Upper lobe of left lung (tissue), 4 donors: ENCODE results near the gene AMOTL1.

Experiments used
- EP300 ChIP-seq, 4 donors: sonication (generic); formaldehyde crosslinking; IDR thresholded peaks; one replicate each; pipeline ENCODE4 v1.5.1; 2017; ENCODE audit warnings: antibody characterized with exemption in 4 of 4, control low read depth in 2 of 4
- POLR2A ChIP-seq, 4 donors: fragments of 450-650 bp; IDR thresholded peaks; one replicate each; pipeline ENCODE4 v1.5.1; 2016 to 2017; ENCODE audit warnings: antibody characterized with exemption in 4 of 4, mild to moderate bottlenecking in 2 of 4
- POLR2AphosphoS5 ChIP-seq, 2 donors: sonication (generic); formaldehyde crosslinking; IDR thresholded peaks; one replicate each; pipeline ENCODE4 v1.5.1; 2017; ENCODE audit warnings: antibody characterized with exemption in 2 of 2
- TF ChIP-seq, protein P1 (sequence below), 6 experiments: fragments of 450-650 bp in 4 of 6; fragments of 200-600 bp in 2 of 6; sonication (generic) in 2 of 6; IDR thresholded peaks; one replicate each; pipeline ENCODE4 v1.5.1; 2016 to 2019; ENCODE audit warnings: antibody characterized with exemption in 6 of 6

GRCh38 chr11:94888204-94888603 is 120.0 kb downstream of the AMOTL1 start:
- TF ChIP-seq, protein P1, sequence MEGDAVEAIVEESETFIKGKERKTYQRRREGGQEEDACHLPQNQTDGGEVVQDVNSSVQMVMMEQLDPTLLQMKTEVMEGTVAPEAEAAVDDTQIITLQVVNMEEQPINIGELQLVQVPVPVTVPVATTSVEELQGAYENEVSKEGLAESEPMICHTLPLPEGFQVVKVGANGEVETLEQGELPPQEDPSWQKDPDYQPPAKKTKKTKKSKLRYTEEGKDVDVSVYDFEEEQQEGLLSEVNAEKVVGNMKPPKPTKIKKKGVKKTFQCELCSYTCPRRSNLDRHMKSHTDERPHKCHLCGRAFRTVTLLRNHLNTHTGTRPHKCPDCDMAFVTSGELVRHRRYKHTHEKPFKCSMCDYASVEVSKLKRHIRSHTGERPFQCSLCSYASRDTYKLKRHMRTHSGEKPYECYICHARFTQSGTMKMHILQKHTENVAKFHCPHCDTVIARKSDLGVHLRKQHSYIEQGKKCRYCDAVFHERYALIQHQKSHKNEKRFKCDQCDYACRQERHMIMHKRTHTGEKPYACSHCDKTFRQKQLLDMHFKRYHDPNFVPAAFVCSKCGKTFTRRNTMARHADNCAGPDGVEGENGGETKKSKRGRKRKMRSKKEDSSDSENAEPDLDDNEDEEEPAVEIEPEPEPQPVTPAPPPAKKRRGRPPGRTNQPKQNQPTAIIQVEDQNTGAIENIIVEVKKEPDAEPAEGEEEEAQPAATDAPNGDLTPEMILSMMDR (IDR thresholded peaks at IDR 0.05) = no peak
- TF ChIP-seq POLR2AphosphoS5 (IDR thresholded peaks at IDR 0.05) = no peak
- no peak for TF ChIP-seq POLR2A (IDR thresholded peaks at IDR 0.05)
- no peak for TF ChIP-seq EP300 (IDR thresholded peaks at IDR 0.05)
